ENCODE measurements around the gene CD58. TPM values are rescaled to one million over a fixed set of nuclear protein-coding genes. Genes with fewer than 3 reads are reported as not detected.

Gene CD58
- polyA plus RNA-seq, 1 donor (not counting 4 experiments of a cell fraction or from before 2014, with no cell fraction given), result 38.6 TPM

- DNase-seq (ENCODE audit: low read depth, low spot score) (no peak), FAIRE-seq (no peak)
- Histone ChIP-seq H3K27me3 (ENCODE audit: control insufficient read depth, extremely low read depth, insufficient read depth, low read length) (no peaks in the 10 kb centered on the region), H3K9me3 (ENCODE audit: control insufficient read depth, low read depth, low read length) (no peaks in the 10 kb centered on the region), H3K4me2 (ENCODE audit: control insufficient read depth, extremely low read depth, insufficient read depth, low read depth, low read length) (no peak overlapping the region), H3K79me2 (ENCODE audit: control insufficient read depth, insufficient read depth, low read length) (no peaks in the 10 kb centered on the region), H3K4me1 (ENCODE audit: control insufficient read depth, extremely low read depth, insufficient read depth, low read length) (no peaks in the 10 kb centered on the region), H3K9me1 (ENCODE audit: control insufficient read depth, extremely low read depth, insufficient read depth, low read length) (no peaks in the 10 kb centered on the region), H3K27ac (ENCODE audit: control insufficient read depth, insufficient read depth, low read length) (no peak overlapping the region), H2AFZ (ENCODE audit: control insufficient read depth, low read length) (no peak overlapping the region), H3K4me3 (ENCODE audit: control insufficient read depth in 2 of 3, extremely low read depth in 1 of 3, insufficient read depth in 2 of 3, low read depth in 1 of 3, low read length in 3 of 3) (no peak overlapping the region), H4K20me1 (ENCODE audit: control insufficient read depth, extremely low read depth, insufficient read depth, low read length) (no peaks in the 10 kb centered on the region), H3K9ac (ENCODE audit: control insufficient read depth, extremely low read depth, insufficient read depth, low read length) (no peak overlapping the region), H3K36me3 (ENCODE audit: control insufficient read depth in 2 of 2, extremely low read depth in 1 of 2, insufficient read depth in 2 of 2, low read length in 2 of 2) (peaks cover 15 to 26% of the 10 kb centered on the region in 2 experiments)
- TF ChIP-seq, protein P1, sequence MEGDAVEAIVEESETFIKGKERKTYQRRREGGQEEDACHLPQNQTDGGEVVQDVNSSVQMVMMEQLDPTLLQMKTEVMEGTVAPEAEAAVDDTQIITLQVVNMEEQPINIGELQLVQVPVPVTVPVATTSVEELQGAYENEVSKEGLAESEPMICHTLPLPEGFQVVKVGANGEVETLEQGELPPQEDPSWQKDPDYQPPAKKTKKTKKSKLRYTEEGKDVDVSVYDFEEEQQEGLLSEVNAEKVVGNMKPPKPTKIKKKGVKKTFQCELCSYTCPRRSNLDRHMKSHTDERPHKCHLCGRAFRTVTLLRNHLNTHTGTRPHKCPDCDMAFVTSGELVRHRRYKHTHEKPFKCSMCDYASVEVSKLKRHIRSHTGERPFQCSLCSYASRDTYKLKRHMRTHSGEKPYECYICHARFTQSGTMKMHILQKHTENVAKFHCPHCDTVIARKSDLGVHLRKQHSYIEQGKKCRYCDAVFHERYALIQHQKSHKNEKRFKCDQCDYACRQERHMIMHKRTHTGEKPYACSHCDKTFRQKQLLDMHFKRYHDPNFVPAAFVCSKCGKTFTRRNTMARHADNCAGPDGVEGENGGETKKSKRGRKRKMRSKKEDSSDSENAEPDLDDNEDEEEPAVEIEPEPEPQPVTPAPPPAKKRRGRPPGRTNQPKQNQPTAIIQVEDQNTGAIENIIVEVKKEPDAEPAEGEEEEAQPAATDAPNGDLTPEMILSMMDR (optimal IDR thresholded peaks at IDR 0.05 in 1 of 3, IDR thresholded peaks at IDR 0.05 in 1 of 3, conservative IDR thresholded peaks at IDR 0.05 in 1 of 3; ENCODE audit: extremely low read depth in 1 of 3, insufficient read depth in 2 of 3, low read length in 3 of 3), result no peak
- no peak for TF ChIP-seq EZH2 (IDR thresholded peaks at IDR 0.05; ENCODE audit: low read length)
- dilution Hi-C loops (cut with MboI; ENCODE audit: extremely low pct_ligation_motif_present, low sequenced_read_pairs), result no loop called here
Observed at GRCh38 chr1:116581323-116581885, 10.6 kb upstream of the CD58 start.

GRCh38 chr1:116580446-116581322, 9.9 kb upstream of the CD58 start:
- Histone ChIP-seq H2AFZ (ENCODE audit: control insufficient read depth, low read length) (no peak overlapping the region), H3K9me3 (ENCODE audit: control insufficient read depth, low read depth, low read length) (no peaks in the 10 kb centered on the region), H3K79me2 (ENCODE audit: control insufficient read depth, insufficient read depth, low read length) (no peaks in the 10 kb centered on the region), H3K27ac (ENCODE audit: control insufficient read depth, insufficient read depth, low read length) (no peak overlapping the region), H3K9ac (ENCODE audit: control insufficient read depth, extremely low read depth, insufficient read depth, low read length) (no peak overlapping the region), H3K4me2 (ENCODE audit: control insufficient read depth, extremely low read depth, insufficient read depth, low read depth, low read length) (no peak overlapping the region), H3K4me3 (ENCODE audit: control insufficient read depth in 2 of 3, extremely low read depth in 1 of 3, insufficient read depth in 2 of 3, low read depth in 1 of 3, low read length in 3 of 3) (no peak overlapping the region), H3K4me1 (ENCODE audit: control insufficient read depth, extremely low read depth, insufficient read depth, low read length) (no peaks in the 10 kb centered on the region), H3K27me3 (ENCODE audit: control insufficient read depth, extremely low read depth, insufficient read depth, low read length) (no peaks in the 10 kb centered on the region), H4K20me1 (ENCODE audit: control insufficient read depth, extremely low read depth, insufficient read depth, low read length) (no peaks in the 10 kb centered on the region), H3K9me1 (ENCODE audit: control insufficient read depth, extremely low read depth, insufficient read depth, low read length) (no peaks in the 10 kb centered on the region), H3K36me3 (ENCODE audit: control insufficient read depth in 2 of 2, extremely low read depth in 1 of 2, insufficient read depth in 2 of 2, low read length in 2 of 2) (peaks cover 15 to 28% of the 10 kb centered on the region in 2 experiments)
- dilution Hi-C loops (cut with MboI; ENCODE audit: extremely low pct_ligation_motif_present, low sequenced_read_pairs), result no loop called here
- FAIRE-seq, result no peak
- no peak for DNase-seq (ENCODE audit: low read depth, low spot score)
- TF ChIP-seq EZH2 (IDR thresholded peaks at IDR 0.05; ENCODE audit: low read length), result no peak
- TF ChIP-seq, protein P1 (optimal IDR thresholded peaks at IDR 0.05 in 1 of 3, IDR thresholded peaks at IDR 0.05 in 1 of 3, conservative IDR thresholded peaks at IDR 0.05 in 1 of 3; ENCODE audit: extremely low read depth in 1 of 3, insufficient read depth in 2 of 3, low read length in 3 of 3), result no peak

Measured in keratinocyte (primary cell).